Adipocyte (in vitro differentiated cells): Measurements from ENCODE around the gene SMAD5.

Experiments used
- DNase-seq: peaks from one replicate; pipeline ENCODE4 v3.0.0-alpha.2; 2015; ENCODE audit warnings: low read depth
- H3K27me3 ChIP-seq: replicated peaks from 2 replicates; pipeline ENCODE4 v1.7.0; 2013; ENCODE audit warnings: mild to moderate bottlenecking, low read length, moderate library complexity; ENCODE audit not compliant: control insufficient read depth, insufficient read depth
- H3K36me3 ChIP-seq: 2 replicates; pipeline ENCODE4 v1.7.0; 2013; ENCODE audit warnings: low read length, mild to moderate bottlenecking, moderate library complexity; ENCODE audit not compliant: control insufficient read depth, insufficient read depth, severe bottlenecking
- H3K4me1 ChIP-seq: 2 replicates; pipeline ENCODE4 v1.7.0; 2013; ENCODE audit warnings: mild to moderate bottlenecking, low read length, moderate library complexity; ENCODE audit not compliant: control insufficient read depth, insufficient read depth
- H3K4me3 ChIP-seq: 2 replicates; pipeline ENCODE4 v1.7.0; 2013; ENCODE audit warnings: mild to moderate bottlenecking, low read length, moderate library complexity
- H3K9ac ChIP-seq: 2 replicates; pipeline ENCODE4 v1.7.0; 2013; ENCODE audit warnings: mild to moderate bottlenecking, low read length, moderate library complexity
- H3K9me3 ChIP-seq: 2 replicates; pipeline ENCODE4 v1.7.0; 2013; ENCODE audit warnings: mild to moderate bottlenecking, low read length, moderate library complexity; ENCODE audit not compliant: control insufficient read depth

Gene SMAD5

GRCh38 chr5:136211282-136212040, 78.8 kb downstream of the SMAD5 start:
- no peak for DNase-seq
- peaks cover 8% of the 10 kb centered on the region for H3K4me1 ChIP-seq
- H3K4me3 ChIP-seq = no peak overlapping the region
- H3K9ac ChIP-seq = no peak overlapping the region
- peaks cover 54% of the 10 kb centered on the region for H3K27me3 ChIP-seq
- H3K9me3 ChIP-seq = no peaks in the 10 kb centered on the region
- no peaks in the 10 kb centered on the region for H3K36me3 ChIP-seq

DNA sequence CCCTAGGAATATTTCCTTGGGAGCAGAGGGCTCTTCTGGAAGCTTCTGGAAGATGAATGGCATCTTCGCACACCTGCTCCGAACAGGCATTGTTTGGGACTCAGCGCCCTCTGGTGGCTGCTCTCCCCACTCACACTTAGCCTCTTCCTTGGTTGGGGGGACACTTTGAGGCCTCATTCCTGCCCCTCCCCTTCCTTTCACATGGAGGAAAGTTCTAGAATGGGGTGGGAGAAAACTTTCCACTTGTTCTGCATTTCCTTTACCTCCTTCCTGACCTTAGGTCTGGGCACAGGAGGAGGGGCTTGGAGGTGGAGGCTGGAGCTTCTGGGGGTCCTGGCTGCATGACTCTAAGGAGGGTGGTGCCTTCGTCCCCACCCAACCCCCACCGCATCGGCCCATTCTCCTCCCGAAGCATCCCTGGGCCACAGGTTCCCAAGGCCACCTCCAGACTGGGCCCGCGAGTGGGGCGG, 79.6 kb downstream of the SMAD5 start:
- Histone ChIP-seq H3K27me3 (peaks cover 54% of the 10 kb centered on the region), H3K4me3 (no peak overlapping the region), H3K9ac (no peak overlapping the region), H3K9me3 (no peaks in the 10 kb centered on the region), H3K36me3 (no peaks in the 10 kb centered on the region), H3K4me1 (peaks cover 8% of the 10 kb centered on the region)
- DNase-seq = peak; percentile 75

GRCh38 chr5:136213919-136214493, 81.4 kb downstream of the SMAD5 start:
- peaks cover 8% of the 10 kb centered on the region for H3K4me1 ChIP-seq
- no peak for DNase-seq

DNA sequence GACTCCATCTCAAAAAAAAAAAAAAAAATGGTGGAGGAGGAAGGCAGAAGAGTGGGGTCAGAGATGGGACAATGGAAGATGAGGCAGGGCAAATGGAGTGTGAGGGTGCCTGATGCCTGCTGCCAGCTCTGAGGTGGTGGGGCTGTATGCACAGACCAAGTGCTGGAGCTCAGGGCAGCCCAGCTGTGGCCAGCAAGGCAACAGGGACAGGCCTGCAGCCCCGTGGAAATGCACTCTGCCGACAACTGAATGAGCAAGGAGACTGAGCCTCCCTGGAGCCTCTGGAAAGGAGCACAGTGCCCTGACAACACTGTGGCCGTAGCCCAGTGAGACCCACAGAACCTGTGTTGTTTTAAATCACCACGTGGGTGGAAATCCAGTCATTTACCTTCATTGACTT, 83.2 kb downstream of the SMAD5 start:
- DNase-seq = no peak
- H3K4me3 ChIP-seq = no peak overlapping the region

More at GRCh38 chr5:136213919-136214493, 81.4 kb downstream of the SMAD5 start:
- H3K4me3 ChIP-seq = no peak overlapping the region
- H3K36me3 ChIP-seq = no peaks in the 10 kb centered on the region
- H3K9me3 ChIP-seq = no peaks in the 10 kb centered on the region
- H3K27me3 ChIP-seq = peaks cover 51% of the 10 kb centered on the region
- no peak overlapping the region for H3K9ac ChIP-seq

DNA sequence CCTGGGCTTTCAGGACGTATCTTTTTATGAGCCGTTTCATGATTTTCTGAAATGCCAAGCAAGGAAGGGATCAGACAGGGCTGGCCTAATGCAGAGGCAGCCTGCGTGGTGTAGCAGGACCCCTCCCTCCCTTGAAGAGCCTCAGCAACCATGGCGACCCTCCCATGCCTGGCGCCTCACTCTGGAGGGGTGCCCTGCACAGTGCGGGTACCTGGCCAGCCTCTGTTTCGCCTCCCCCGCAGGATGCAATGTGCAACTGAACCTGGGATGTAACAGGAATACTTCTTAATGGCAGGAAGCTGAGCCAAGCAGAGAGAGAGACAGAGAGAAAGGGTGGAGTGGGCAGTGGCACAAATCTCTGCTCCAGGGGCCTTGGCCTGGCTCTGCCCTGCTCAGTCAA, 83.6 kb downstream of the SMAD5 start:
- Histone ChIP-seq H3K9ac (no peak overlapping the region), H3K27me3 (peaks cover 34% of the 10 kb centered on the region), H3K36me3 (no peaks in the 10 kb centered on the region), H3K9me3 (peaks cover 20% of the 10 kb centered on the region), H3K4me3 (no peak overlapping the region), H3K4me1 (peaks cover 8% of the 10 kb centered on the region)
- no peak for DNase-seq

More for the DNA sequence above, 83.2 kb downstream of the SMAD5 start:
- peaks cover 38% of the 10 kb centered on the region for H3K27me3 ChIP-seq
- no peak overlapping the region for H3K9ac ChIP-seq
- peaks cover 8% of the 10 kb centered on the region for H3K4me1 ChIP-seq
- no peaks in the 10 kb centered on the region for H3K36me3 ChIP-seq
- H3K9me3 ChIP-seq = peaks cover 16% of the 10 kb centered on the region

GRCh38 chr5:136221340-136221739, 88.7 kb downstream of the SMAD5 start:
- no peak overlapping the region for H3K4me3 ChIP-seq
- no peak for DNase-seq
- H3K9me3 ChIP-seq = peaks cover 39% of the 10 kb centered on the region
- no peak overlapping the region for H3K9ac ChIP-seq
- no peaks in the 10 kb centered on the region for H3K36me3 ChIP-seq
- peaks cover 24% of the 10 kb centered on the region for H3K27me3 ChIP-seq
- H3K4me1 ChIP-seq = no peaks in the 10 kb centered on the region

- Histone ChIP-seq H3K4me3 (no peak overlapping the region), H3K36me3 (no peaks in the 10 kb centered on the region), H3K9ac (no peak overlapping the region), H3K27me3 (peaks cover 27% of the 10 kb centered on the region), H3K4me1 (no peaks in the 10 kb centered on the region), H3K9me3 (peaks cover 39% of the 10 kb centered on the region)
- DNase-seq = no peak
Measured at GRCh38 chr5:136222580-136223235, 90.1 kb downstream of the SMAD5 start.

- Histone ChIP-seq H3K9ac (no peak overlapping the region), H3K4me3 (no peak overlapping the region), H3K27me3 (peaks cover 35% of the 10 kb centered on the region), H3K9me3 (peaks cover 23% of the 10 kb centered on the region), H3K36me3 (no peaks in the 10 kb centered on the region), H3K4me1 (no peaks in the 10 kb centered on the region)
- no peak for DNase-seq
Measured at GRCh38 chr5:136225796-136226195, 93.2 kb downstream of the SMAD5 start.

DNA sequence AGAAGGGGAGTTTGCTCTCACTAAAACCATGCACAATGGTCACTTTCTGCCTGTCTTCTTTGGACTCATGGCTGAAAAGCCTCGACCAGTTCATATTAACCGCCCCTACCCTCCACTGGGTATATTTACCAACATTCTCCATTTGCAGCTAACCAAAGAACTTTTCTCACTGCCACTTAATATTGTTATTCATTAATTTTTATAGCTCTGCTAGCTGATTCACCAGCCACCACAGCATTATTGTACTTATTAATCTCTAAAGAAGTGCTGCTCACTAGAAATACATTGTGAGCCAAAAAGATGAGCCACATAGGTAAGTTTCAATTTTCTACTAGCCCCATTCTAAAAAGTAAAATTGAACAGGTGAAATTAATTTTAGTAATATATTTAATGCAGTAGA, 93.8 kb downstream of the SMAD5 start:
- H3K9me3 ChIP-seq = peaks cover 17% of the 10 kb centered on the region
- H3K9ac ChIP-seq = no peak overlapping the region
- no peaks in the 10 kb centered on the region for H3K4me1 ChIP-seq
- no peak overlapping the region for H3K4me3 ChIP-seq
- DNase-seq = no peak
- peaks cover 35% of the 10 kb centered on the region for H3K27me3 ChIP-seq
- no peaks in the 10 kb centered on the region for H3K36me3 ChIP-seq

DNA sequence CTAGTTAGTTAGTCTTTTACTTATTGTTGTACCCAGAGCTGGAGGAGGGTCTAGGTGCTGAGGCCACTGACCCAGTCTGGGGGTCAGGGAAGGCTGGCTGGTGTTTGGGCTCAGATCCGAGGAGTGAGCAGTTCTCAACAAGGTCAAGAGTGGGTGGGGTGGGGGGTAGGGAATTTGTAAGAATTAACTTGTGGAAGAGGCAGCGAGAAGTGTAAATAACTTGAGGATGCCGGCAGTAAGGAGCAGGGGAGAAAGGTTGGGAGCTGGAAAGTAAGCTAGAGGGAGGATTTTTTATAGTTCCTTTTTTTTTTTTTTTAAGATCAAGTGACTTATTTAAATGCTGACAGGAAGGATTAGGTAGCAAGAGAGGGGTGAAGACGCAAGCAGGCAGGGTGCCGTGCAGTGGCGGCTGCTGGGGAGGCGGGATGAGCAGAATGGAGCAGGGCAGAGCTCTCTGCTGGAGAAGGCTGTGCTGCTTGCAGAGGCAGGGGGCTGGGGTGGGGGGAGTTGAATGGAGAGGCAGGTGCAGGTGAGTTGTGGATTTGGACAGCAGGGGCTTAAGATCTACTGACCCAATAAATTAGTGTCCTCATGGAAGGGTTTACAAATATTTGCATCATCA, 95.6 kb downstream of the SMAD5 start:
- H3K4me3 ChIP-seq = no peak overlapping the region
- no peak overlapping the region for H3K9ac ChIP-seq
- no peaks in the 10 kb centered on the region for H3K4me1 ChIP-seq
- H3K9me3 ChIP-seq = no peaks in the 10 kb centered on the region
- no peaks in the 10 kb centered on the region for H3K36me3 ChIP-seq
- no peak for DNase-seq
- H3K27me3 ChIP-seq = peaks cover 35% of the 10 kb centered on the region

- no peak for DNase-seq
- Histone ChIP-seq H3K4me1 (peaks cover 3% of the 10 kb centered on the region), H3K9ac (no peak overlapping the region), H3K9me3 (no peaks in the 10 kb centered on the region), H3K36me3 (no peaks in the 10 kb centered on the region), H3K4me3 (no peak overlapping the region), H3K27me3 (peaks cover 22% of the 10 kb centered on the region)
Measured at GRCh38 chr5:136230176-136230575, 97.5 kb downstream of the SMAD5 start.
